AG20443 (cell line): ENCODE results near the gene ERFL.
A peak's percentile ranks its signal among the peaks of the same experiment; 100 is the strongest.

Experiments
- DNase-seq: peaks from one replicate; pipeline ENCODE4 v3.0.0; 2012; ENCODE audit warnings: low spot score, mixed read lengths

Gene ERFL

DNA sequence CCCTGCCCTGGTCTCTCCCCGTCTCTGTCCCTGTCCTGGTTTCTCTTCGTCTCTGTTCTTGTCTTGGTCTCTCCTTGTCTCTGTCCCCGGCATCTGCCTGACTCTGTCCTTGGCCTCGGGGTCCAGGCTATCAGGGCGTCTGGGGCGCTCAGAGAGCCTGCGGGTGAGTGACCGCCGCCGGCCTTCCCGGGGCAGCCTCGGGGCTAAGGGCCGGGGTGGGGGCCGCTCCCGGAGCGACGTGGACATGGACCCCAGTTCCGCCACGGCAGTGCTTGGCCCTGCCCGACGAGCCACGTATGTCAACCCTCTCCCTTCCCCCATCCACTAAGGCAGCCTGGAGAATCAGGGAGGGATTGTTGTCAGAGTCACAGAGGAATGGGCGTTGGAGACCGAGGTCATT, 30.4 kb downstream of the ERFL start:
- DNase-seq: no peak

DNA sequence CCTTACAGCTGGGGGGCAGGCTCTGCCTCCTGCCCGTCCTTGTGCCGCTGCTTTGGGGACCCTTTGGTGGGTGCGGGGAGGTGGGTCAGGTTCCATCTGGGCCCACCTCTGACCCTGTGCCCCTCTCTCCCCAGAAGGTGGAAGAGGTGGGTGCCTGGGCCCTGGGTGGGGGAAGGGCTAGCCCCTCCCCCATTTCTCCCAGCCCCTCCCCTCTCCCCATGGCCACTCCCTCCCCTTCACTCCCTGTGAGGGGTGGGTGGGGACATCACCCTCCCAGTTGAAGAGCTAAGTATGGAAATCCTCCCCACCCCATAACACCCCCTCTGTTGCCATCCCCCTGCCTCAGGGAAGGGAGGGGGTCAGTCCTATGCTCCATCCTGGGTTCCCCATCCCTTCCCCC, 31.1 kb downstream of the ERFL start:
- no peak for DNase-seq

DNA sequence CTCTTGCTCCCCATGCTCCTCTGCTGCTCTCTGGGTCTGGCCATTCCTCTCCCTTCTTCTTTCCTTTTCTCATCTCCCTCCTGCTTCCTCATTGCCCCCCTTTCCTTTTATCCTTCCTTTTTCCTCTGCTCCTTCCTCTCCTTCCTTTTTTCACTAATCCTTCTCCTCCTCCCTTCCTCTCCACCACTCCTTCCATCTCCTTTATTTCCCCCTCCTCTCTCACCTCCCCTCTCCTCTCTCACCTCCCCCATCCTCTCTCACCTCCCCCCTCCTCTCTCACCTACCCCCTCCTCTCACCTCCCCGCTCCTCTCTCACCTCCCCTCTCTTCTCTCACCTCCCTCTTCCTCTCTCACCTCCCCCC, 31.7 kb downstream of the ERFL start:
- no peak for DNase-seq

DNA sequence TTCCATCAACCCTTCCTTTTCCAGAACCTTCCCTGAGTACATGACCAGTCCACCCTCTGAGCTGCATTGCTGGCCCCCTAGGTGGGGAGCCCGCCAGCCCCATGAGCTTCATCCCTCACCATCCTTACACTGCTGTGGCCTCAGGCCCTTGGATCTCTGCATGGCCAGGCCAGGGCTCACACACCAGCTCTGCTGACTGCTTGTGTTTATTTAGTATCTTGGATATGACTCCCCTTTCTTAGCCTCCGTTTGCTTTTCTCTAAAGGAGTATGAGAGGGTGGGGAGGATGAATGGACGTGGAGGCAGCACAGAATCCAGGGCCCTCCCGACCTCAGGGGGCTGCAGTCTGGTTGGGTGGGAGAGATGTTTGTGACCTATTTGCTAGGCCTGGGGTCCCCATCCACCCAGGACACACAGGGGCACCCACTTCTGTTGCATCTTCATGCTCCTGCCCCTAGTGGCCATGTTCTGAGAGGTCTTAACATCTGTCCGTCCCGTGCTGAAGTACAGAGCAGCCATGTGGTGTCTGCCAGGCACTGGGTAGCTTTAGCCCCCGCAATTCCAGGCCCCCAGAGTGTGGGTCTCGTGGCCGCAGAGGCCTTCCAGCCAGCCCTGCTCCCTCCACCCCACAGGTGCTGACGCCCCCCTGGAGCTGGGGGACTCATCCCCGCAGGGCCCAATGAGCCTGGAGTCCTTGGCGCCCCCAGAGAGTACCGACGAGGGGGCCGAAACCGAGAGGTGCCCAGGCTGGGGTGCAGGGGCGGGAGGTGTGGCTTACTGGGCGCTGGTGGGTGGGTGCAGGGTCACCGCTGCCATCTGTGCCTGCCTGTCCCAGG, 32.3 kb downstream of the ERFL start:
- DNase-seq: no peak

DNA sequence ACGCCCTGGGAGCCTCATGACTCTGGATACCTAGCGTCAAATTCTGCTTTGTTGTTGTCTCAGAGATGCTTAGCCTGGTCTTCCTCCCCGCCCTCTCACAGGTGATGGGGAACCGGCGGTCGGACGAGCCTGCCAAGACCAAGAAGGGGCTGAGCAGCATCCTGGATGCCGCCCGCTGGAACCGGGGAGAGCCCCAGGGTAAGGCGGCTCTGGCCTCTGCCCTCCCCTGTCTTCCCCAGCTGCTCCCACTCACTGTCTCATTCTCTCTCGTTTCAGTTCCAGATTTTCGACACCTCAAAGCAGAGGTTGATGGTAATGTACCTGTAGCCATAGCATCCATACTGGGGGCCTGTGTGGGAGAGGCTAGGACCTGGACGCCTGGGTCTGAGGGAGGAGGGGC, 33.9 kb downstream of the ERFL start:
- DNase-seq: no peak

- no peak for DNase-seq
Observed at GRCh38 chr19:41893899-41894298, 34.4 kb downstream of the ERFL start.

DNA sequence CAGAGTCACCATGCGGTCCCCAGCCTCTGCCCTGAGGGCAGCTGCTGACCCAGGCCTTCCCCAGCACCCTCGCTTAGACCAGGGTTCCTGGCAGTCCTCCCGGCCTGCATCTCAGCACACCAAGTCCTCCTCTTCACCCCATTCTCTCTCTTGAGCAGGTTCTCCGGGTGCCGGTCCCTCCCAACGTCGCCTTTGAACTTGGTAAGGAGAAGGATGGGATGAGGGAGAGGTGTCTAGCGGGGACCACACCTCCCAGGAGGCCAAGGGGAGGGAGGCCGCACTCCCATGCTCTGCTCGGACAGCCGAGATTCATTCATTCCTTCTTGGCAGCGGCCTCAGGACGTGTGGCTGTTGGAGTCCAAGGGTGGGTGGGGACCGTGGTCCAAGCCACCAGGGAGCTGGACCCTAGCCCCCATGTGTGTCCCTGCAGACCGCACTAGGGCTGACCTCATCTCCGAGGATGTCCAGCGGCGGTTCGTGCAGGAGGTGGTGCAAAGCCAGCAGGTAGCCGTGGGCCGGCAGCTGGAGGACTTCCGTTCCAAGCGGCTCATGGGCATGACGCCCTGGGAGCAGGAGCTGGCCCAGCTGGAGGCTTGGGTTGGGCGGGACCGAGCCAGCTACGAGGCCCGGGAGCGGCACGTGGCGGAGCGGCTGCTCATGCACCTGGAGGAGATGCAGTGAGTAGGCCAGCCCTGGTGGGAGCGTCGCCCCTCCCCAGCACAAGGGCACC, 35.9 kb downstream of the ERFL start:
- DNase-seq: no peak

DNA sequence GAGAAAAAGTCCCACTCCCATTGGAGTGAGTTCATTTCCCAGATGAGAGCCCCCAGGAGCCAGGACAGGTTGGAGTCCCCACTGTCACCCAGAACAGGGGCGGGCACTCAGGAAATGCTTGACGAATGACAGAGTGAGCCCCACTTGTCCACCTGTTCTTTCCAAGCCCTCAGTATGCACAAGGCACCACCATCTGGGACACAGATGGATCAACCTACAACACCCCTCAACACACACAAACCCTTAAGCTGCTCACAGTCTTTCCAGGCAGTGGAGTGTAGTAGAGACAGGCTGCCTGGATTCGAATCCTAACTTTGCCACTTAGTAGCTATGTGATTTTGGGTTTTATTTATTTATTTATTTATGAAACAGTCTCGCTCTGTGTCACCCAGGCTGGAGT, 37.3 kb downstream of the ERFL start:
- no peak for DNase-seq

DNA sequence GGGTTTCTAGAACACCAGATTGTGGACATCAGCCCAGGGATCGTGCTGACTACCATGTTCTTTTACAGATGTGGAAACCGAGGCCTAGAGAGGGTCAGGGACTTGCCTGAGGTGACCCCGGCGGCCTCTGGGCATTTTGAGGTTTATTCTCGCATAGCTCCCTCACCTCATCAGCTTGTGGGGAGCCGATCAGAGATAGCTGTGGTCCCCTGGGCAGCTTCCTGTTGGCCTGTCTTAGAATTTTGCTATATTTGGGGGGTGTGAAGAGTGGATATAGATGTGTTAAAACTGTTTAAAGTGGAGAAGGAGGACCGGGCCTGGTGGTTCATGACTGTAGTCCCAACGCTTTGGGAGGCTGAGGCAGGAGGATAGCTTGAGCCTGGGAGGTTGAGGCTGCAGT, 38.4 kb downstream of the ERFL start:
- no peak for DNase-seq

DNA sequence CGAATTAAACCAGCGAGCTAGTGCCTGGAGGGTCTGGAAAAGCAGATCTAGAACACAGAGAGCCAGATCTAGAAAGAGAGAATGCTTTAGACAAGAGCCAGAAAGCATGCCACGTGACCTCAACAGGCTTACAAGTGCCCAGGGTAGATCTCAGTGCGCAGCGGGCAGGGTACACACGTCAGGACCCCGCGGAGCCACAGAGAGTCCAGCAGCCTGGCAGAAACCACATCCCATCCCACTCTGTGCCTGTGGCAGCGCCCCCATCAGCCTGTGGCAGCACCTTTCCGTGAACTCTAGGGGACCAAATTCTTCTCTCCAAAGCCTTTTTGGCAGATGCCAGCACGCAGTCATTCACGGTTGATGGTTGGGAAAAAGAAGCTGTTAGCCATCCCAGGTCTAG, 39.3 kb downstream of the ERFL start:
- DNase-seq: no peak

DNA sequence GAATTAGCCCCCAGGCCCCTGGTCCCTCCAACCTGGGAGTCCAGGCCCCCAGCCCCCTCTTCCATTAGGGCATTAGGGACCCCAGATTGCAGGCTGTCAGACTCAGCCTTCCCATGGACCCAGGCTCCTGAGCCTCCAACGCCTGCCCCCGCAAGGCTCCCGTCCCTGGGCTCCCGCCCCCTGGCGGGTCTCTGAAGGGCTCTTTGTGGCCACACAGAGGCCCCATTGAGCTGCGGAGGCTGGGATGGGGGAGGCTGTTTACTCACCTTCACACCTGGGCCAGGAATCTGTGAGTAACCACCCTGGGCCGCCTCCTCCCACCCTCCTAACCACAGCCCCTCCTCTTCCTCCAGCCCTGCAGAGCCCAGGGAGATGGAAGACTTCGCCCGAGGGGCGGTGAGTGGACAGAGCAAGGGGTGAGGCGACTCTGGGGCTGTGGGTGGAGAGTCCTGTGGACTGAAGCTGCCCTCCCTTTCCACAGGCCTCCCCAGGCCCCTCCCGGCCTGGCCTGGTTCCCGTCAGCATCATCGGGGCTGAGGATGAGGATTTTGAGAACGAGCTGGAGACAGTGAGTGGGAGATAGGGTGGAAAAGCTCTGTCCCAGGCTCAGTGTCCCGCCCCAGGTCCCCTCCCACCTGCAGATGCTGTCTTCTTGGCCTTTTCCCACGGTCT, 40.4 kb downstream of the ERFL start:
- DNase-seq: no peak

GRCh38 chr19:41886761-41887710, 41.2 kb downstream of the ERFL start:
- DNase-seq: no peak

DNA sequence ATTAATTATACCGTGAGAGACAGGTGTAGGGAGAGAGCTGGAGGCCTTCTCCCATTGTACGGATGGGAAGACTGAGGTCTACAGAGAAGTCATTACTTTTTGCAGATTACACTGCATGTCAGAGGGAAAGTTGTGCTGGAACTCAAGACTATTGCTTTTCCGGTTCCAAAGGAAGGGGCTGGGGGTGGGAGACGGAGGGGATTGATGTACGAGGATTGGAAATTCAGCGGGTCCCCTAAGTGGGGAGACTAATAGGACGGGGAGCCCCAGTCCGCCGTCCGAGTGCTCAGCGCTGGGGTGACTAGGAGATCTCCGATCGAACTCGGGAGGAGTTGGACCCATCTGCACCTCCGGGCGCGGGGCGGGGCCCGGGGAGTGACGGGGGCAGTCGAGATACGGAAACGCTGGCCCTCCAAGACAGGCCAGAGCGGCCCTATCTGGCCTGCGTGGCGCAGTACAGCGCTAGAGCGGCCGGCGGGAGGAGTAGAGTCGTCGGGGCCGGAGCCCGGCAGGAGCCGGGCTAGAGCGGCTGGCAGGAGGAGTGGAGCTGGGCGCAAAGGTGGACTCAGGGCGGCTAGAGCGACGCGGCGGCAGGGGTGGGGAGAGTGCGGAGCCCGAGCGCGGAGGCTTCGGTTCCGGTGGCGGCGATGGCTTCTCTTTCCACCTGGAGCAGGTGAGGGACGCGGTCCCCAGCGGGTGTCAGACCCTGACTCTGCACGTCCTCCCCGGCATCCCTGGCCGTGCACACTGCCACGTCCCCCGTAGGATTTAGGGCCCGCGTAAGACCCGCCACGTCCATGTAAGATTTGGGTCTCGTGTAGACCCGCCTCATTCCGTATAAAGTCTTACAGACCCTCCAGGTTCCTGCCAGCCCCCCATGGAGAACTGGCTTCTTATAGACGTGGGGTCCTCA, 44.2 kb downstream of the ERFL start:
- peak; percentile 99 for DNase-seq

DNA sequence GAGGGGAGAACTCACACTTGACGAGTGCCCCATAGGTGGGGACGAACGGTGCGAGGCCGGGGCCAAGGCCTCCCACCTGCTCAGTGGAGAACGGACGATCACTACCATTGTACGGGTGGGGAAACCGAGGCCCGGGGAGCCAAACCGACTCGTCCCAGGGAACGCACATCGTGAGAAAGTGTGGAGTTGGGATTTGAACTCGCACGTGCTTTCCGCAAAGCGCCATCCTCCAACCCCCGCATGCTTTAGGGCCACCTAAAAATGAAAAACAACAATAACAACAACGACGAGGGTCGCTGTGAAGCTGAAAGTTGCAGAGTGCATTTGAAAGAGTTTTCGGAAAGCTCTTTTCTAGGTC, 44.8 kb downstream of the ERFL start:
- DNase-seq: no peak

GRCh38 chr19:41882568-41883462, 45.4 kb downstream of the ERFL start, which contains the start of gene ARHGEF1:
TSS of gene ARHGEF1 (plus strand) at chr19:41883184. CDS start at chr19:41888083, 4,899 bp downstream.
- DNase-seq: peak; percentile 64

DNA sequence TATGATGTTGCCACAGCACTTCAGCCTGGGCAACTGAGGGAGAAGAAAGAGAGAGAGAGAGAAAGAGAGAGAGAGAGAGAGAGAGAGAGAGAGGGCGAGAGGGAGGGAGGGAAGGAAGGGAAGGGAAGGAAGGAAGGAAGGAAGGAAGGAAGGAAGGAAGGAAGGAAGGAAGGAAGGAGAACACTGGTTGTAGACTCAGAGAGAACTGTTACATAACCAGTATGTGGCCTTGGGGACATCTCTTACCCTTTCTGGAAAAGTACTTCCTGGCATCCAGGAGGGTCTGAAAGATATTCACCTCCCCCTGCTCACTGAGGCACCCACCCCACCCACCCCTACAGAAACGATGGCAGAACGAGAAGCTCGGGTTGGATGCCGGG, 47.9 kb downstream of the ERFL start:
- no peak for DNase-seq

DNA sequence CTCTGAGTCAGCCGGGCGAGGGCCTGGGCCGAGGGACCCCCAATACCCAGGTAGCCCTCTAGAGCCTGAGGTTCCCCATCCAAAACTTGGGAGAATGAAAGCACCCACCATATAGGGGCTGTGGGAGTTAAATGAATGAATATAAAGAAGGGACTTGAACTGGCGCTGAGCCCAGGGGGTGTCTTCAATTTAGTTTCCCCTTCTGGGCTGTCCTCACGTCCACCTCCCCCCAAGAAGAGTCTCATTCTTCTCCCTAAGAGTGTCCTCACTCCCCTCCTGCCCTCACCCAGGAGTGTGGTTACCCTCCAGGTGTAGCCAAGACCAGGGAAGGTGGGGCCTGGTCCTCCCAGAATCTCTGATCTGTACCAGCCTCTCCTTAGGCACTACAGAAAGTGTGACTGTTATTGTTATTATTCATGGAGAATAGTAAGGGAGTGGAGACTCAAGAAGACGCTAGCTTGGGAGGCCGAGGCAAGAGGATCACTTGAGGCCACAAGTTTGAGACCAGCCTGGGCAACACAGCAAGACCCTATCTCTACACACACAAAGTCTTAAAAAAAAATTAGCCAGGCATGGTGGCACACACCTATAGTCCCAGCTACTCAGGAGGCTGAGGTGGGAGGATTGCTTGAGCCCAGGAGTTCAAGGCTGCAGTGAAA, 48.5 kb downstream of the ERFL start:
- no peak for DNase-seq

DNA sequence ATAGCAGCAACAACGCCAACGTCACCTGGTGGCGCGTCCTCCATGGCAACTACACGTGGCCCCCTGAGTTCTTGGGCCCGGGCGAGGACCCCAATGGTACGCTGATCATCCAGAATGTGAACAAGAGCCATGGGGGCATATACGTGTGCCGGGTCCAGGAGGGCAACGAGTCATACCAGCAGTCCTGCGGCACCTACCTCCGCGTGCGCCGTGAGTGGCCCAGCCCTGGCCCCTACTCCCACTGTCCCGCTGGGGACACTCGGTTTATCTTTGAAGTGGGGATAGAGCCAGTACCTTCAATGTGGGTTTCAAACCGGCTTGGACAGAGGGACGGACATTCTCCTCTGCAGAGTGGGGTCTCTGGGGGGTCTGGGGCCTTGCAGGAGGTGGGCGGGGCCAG, 49.2 kb downstream of the ERFL start:
- no peak for DNase-seq
